GM19238 (cell line): ENCODE measurements around the gene RCVRN.

Experiments
- DNase-seq: peaks from one replicate; pipeline ENCODE4 v3.0.0; 2011; ENCODE audit warnings: low spot score; ENCODE audit not compliant: insufficient read length

RCVRN gene

DNA sequence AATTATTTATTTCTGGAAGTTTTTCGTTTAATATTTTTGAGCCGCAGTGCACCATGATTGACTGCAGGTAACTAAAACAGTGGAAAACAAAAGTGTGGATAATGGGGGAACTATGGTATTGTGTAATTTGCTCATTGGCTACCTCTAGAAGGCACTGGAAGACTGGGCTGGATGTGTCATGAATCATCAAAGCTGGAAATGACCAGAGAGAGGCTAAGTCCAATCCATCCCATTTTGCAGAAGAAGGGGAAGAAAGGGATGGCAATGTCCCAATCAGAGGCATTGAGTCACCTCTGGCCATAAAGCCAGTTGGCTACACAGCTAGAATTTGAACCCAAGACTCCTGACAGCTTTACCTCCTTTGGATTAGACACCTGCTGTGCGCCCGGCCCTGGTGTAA, 50.0 kb downstream of the RCVRN start:
- no peak for DNase-seq

DNA sequence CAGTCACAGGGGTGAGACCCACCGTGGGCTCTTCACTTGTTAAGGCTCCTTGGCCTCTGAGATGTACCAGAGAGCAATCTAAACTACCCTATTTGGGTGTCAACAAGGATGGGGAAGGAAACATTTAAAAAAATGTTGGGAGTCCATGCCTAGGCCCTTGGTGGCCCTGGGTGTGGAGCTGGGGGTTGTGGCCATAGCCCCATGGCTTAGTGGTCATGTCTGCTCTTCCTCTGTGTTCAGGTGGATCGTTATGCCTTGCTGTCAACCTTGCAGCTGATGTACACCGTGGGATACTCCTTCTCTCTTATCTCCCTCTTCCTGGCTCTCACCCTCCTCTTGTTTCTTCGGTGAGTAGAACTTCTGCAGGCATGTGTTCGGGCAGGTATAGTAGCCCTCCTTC, 50.8 kb downstream of the RCVRN start:
- DNase-seq, result no peak

DNA sequence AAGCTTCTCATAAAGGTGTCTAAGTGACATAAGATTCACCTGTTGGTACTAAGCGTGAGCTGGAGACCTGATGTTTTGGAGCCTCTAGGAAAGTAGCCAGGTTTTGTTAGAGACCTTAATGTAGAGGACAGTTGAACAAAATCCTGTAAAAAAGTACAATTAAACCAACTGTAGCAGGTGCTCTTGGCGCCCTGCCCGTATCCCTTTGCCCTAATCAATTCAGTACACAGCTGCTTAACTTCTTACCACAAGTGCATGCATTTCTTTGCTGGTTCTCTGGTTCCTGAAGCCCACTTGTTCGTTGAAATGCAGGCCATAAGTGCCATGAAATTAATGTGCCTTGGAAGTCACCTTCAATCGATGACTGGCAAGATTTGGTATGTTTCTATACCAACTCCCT, 54.9 kb downstream of the RCVRN start:
- no peak for DNase-seq
